HG03045 (cell line): Measurements from ENCODE around the gene FBXL16.
A peak's percentile ranks its signal among the peaks of the same experiment; 100 is the strongest.
"Not testable (repeated sequence)": the region's sequence is repeated elsewhere in the genome, so short reads cannot be mapped to it uniquely, and the experiment has no call there.

ENCODE experiments used
- ATAC-seq: cut with Tn5 transposase; IDR thresholded peaks from one replicate; pipeline ENCODE4 v1.9.1; 2021; ENCODE audit warnings: mild to moderate bottlenecking, moderate library complexity; ENCODE audit not compliant: unreplicated experiment

The FBXL16 gene

DNA sequence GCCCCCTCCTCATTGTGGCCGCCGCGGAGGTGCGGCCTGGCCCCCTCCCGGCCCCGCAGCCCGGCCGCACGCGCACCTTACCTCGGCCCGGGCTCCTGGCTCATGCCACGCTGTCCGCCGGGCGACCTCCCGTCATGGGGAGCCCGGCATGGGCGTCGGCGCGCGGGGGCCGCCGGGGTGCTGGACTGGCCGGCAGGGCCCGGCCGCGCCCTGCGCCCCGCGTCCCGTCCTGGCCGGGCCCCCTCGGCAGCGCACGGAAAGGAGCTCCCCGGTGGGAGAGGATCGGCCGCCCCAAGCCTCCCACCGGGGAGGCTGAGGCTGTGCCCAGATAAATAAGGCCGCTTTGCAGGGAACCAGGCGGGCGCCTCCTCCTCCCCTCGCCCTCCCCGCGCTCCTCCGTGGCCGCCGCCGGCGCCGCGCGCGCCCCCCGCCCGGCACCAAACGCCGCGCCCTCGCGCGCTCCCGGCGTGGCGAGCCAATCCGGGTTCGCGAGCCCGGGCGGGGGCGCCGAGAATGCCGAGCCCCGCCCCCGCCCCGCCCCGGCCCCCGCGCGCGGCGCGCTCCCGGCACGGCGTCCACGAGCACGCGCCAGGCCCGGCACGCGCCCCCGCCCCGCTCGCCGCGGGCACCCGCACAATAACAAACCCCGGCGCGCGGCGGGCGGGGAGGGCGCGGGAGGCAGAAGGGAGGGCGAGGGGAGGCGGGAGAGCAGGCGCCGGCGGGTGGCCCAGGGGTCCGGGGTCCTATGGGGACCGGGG is at the start of gene FBXL16:
Gene FBXL16, minus strand, starts transcription at position 371 of the 758 bp plus-strand sequence. CDS start 8,396 bp downstream, outside the sequence.
- ATAC-seq, result no peak

DNA sequence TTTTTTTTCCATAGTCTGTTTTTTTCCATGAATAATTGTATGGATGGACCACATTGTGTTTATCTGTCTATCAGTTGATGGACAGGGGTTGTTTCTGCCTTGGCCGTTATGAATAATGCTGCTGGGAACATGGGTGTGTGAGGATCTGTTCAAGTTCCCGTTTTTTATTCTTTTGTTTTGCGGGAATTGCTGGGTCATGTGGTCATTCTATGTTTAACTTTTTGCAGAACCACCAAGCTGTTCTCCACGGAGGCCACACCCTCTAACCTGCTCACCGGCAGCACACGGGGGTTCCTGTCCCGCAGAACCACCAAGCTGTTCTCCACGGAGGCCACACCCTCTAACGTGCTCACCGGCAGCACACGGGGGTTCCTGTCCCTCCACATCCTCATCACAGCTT is 49.1 kb upstream of the FBXL16 start:
- no peak for ATAC-seq

DNA sequence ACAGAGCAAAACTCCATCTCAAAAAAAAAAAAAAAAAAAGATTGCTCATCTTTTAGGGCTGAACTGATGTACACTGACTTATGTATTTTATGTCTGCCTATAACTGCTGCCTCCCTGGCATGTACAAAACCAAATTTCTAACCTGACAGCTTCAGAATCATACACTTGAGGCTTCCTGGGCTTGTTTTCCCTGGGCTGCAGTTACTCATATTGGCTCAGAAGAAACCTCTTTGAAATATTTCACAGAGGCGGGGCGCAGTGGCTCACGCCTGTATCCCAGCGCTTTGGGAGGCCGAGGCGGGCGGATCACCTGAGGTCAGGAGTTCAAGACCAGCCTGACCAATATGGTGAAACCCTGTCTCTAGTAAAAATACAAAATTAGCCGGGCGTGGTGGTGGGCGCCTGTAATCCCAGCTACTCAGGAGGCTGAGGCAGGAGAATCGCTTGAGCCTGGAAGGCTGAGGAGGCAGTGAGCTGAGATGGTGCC is 48.6 kb upstream of the FBXL16 start:
- ATAC-seq, result not testable (repeated sequence)

DNA sequence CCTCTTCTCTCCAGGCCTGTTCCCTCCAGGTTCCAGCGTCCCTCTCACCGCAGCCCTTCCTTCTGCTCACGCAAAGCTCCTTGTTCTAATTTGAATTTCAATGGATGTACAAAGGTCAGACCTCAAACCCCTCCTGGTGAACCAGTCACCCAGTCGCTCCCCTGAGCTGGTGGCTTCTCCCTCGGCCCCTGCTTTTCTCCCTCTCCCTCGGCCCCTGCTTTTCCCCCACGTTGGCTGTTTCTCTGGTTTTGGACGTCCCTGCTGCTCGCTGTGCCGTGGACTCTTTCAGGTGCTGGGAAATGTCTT is 46.4 kb upstream of the FBXL16 start:
- ATAC-seq, result no peak

DNA sequence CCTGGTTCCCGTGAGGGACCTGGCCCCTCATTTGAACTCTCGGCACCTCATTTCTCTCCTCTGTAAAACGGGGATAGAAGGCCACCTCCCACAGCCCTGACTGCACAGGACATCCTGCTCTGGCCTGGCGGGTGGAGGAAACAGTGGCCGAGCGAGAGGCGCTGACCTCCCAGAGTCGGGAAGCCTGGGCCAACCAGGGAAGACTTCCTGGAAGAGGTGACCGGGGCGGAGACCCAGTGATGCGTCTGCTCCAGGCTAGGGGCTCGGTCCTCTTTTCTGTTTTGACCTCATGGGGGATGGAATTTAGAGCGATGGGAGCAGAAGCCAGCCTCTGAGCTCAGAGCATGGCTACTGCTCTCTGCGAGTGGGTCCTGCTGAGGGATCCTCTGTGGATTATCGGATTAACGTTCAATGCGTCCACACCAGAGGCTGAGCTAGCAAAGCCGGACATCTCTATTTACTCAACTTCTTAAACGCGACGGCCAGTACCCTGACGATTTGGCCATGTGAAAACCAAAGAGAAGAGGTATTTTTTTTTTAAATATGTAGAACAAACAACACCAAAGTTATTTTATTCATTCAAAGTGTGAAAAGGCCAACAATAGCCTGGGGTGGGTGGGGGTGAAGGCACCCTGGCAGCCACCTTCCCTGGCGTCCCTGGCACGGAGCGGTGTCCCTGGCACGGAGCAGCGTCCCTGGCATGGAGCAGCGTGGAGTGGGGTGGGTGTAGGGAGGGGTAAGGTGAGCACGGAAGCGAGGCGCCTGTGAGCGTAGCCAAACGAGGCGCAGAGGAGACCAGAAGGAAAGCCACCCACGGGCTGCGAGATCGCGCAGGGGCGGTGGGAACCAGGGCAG is 45.8 kb upstream of the FBXL16 start:
- no peak for ATAC-seq

- no peak for ATAC-seq
Measured at GRCh38 chr16:750485-750884, 44.9 kb upstream of the FBXL16 start.

DNA sequence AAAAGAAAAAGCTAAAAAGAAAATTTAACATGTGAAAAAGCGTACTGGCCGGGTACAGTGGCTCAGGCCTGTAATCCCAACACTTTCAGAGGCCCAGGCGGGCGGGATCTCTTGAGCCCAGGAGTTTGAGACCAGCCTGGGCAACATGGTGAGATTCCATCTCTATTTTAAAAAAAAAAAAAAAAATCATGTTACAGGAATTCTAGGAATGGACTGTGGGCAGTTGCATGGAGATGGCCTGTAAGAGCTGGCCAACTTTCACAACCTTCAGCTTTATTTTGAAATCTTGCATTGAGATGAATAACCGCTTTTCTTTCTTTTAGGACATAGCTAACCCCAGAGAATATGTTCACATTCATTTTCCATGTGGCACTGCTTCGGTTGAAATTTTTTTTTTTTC is 43.4 kb upstream of the FBXL16 start:
- ATAC-seq, result no peak

DNA sequence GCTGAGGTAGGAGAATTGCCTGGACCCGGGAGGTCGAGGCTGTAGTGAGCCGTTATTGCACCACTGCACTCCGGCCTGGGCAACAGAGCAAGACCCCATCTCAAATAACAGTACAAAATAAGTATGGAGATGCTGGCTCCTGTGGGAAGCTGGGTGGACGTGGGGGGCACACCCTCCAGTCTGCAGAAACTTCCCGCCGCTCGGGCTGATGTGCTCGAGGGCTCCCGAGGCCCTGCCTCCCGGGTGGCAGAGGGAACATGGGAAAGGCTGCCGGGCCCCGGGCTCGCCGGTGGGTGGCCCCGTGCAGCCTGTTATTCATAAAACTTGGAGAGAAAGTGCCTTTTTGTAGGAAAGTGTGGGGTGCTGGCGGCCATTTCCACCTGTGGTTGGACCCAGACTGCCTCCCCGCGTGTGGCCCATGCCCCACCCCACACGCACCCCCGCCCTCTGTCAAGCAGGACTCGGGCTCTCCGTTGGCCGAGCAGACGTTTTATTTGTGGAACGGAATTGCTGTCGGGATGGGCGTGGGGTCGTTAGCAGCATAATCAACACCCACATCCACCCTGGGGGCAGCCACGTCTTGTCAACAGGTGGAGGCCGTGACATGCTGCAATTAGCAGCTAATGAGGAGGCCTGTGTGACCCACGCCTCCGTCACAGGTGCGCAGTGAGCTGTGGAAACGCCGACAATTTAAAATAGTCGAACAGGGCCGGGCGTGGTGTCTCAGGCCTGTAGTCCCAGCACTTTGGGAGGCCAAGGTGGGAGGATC is 42.6 kb upstream of the FBXL16 start:
- ATAC-seq, result no peak

DNA sequence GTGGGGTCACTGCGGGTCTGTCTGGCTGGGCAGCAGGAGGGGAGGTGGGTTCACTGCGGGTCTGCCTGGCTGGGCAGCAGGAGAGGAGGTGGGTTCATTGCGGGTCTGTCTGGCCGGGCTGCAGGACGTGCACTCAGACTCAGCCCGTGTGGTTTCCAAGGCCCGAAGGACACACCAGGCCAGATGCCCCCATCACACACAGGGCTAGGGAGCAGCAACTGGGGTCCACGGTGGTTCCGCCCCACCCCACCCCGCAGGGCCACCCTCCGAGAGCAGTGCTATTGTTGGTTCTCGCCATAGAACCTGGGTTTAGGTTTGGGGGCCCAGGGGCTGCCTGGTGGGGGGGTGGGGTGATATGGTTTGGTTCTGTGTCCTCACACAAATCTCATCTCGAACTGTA is 41.0 kb upstream of the FBXL16 start:
- no peak for ATAC-seq

DNA sequence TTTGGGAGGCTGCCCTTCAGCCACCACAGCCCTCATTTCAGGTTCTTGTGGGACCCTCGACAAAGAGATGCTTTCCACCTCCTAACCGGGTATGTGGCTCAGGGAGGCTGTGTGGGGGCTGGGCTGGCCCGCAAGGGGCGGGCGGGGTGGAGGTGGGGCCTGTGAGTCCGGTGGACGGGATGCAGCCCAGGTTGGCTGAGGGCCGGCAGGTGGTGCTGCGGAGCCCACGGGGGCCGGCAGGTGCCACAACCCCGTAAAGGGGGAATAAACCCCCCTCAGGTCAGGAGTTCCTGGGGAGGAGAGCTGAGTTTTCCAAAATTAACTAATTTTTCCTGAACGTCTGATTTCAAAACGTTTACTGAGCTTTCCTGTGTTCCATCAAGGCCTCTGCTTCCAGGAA is 40.1 kb upstream of the FBXL16 start:
- no peak for ATAC-seq

DNA sequence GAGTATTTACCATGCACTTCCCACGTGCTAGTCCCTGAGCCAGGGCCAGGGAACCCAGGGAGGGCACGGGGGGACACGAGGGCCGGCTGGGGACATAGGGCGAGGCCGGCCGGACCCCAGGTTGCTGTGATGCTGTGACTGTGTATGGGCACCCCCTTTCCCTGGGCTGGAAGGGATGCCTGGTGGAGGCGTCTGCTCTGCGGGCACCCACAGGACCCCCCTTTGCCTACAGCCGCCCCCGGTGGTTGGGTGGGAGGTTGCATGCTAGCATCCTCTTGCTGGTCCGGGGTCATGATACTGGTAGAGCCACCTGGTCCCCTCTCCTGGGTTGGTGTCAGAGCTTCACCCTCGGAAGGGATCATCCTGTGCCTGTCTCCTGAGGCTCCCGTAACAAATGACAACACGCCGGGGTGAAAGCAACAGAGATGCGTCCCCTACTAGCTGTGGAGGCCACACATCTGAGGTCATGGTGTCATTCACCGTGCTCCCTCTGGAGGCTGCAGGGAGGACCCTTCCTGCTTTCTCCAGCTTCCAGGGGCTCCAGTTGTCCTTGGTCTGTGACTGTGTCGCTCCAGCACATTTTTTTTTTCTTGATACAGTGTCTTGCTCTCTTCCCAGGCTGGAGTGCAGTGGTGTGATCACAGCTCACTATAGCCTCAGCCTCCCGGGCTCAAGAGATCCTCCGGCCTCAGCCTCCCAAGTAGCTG is 38.3 kb upstream of the FBXL16 start:
- ATAC-seq, result no peak

GRCh38 chr16:742894-743293 is 37.3 kb upstream of the FBXL16 start:
- not testable (repeated sequence) for ATAC-seq

- ATAC-seq, result no peak
Measured at GRCh38 chr16:741986-742629, 36.5 kb upstream of the FBXL16 start.

DNA sequence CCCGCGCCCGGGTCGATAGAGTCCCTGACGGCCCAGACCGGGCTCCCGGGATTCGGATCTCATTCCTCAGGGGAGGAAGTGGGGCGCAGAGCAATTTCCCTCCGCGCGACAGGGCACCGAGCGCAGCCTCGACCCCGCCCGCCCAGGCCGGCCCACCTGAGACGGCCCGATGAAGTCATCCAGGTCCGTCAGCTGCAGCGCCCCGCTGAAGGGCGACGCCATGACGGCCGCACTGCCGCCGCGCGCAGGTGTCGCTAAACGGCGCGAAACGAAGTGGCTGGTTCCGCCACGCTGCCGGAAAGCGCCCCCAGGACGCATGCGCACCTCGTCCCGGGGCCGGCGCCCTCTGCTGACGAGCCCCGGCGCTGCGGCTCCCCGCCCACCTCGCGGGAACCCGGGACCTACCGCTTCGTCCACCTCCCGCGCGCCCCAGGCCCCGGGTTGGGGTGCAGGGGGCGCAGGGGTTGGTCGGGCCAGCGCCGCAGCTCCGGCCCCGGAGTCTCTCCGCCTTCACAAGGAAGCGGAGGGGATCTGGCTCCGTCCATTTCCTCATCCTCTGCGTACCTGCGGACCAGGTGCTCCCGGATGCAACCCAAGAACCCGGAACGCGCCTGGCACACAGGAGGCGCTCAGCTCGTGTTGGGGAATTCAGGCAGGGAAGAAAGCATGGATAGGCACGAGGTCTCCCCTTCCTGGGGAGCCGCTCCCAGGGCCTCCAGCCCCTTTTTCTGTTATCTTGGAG is 35.3 kb upstream of the FBXL16 start, which contains the start of gene CIAO3:
Gene CIAO3, minus strand, starts transcription at position 234 of the 742 bp plus-strand sequence. Its CDS starts 12 bp downstream, at position 222.
- peak; percentile 68 for ATAC-seq

DNA sequence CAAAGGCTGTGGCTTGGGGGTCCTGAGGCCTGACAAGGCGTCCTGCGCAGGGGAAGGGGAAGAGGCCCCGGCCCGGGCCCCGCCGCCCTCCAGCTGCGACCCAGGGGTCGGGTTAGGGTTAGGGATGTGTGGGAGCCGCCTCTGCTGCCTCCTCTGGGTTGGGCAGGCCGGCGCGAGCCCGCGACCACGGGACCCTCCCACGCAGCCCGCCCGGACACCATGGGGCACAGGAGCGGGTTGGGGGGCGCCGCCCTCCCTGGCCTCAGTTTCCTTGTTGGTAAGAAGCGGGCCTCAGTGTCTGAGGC is 34.8 kb upstream of the FBXL16 start:
- peak; percentile 9 for ATAC-seq

DNA sequence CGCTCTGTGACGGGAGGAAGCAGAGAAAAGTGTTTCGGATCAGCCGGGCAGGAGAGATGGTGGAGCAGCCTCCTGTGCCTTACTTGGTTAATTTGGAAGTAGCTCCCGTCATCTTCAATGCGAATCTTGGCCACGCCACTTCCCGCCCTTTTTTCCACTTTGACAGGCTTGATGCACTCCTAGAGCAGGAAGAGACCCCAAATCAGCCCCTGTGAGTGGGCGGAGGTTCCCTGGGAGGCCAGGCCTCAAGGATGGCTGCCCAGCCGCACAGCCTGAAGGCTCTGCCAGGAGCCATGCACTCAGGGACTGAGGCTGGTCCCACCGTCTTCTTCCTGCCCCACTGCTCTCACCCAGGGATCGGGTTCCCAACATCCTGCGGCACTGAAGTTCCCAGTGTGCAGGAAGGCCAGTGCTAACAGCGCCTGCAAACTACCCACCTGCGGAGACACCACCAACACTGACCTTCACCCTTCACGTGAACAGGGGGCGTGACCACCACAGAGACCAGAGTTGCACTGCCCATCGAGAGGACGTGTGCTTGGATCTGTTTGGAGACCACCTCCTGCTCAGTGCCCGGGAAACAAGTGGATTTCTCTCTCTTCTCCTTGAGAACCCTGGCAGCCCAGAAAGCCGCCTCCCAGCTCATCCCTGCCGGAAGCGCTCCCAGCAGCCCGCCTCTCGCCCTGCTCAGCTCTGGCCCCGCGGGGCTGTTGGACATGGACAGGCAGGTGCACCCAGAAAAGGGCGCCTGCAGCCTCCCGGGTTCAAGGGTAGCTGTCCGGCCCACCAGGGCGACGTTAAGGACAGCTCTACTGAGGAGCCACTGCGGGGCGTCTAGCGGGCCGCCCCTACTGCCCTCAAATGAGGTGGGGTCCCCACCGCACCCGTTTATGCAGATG is 34.2 kb upstream of the FBXL16 start:
- ATAC-seq, result no peak

DNA sequence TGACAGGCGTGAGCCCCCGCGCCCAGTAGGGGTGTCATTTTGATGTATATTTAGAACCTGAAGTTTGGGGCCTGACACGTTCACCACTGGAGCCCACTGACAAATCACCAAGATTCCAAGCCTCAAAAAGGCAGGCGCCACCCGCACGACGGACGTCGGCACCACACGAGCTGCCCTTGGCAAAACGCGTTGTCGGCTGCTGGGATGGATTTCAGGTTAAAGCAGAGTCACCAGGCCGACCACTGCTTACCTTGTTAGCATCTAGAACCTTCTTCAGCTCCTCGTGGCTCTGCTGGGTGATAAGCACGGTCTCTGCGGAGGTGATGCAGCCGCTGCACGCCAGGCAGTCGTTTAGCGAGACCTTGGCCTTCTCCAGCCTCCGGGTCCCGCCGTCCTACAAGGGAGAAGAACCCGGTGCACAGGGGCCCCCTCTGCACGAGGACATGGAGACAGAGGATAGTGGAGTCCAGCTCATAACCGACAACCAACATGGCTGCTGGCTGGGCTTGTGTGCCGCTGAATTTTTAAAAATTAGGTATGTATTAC is 31.4 kb upstream of the FBXL16 start:
- ATAC-seq, result no peak

DNA sequence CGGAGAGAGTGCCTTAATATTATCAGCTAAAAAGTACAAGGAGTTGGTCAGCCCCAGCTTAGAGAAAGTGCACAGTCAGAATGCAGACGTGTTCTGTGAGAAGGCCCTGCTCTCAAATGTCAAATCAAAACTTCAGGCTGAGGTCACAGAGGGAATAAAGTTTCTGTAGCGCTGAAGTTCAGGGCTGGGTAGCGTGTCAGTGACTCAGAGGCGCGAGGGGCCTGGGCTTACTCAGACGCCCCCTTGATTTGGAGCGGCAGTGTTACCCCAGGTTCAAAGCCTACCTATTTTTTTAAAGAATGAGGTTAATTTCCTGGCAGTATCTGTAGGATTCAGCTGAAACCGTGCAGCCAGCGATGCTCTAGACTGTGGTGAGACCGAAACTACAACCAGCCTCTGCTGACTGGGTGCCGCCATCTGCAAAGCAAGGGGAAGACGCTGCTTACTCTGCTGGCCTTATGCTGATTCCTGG is 30.4 kb upstream of the FBXL16 start:
- no peak for ATAC-seq
